Kidney epithelial cell (primary cell): ENCODE data around the gene TEDC1. TPM values are rescaled to one million over a fixed set of nuclear protein-coding genes. Genes with fewer than 3 reads are reported as not detected.
A peak's percentile ranks its signal among the peaks of the same experiment; 100 is the strongest.

ENCODE experiments used
- DNase-seq: peaks from one replicate; pipeline ENCODE4 v3.0.0-alpha.2; 2010; ENCODE audit warnings: low read depth
- H3K27me3 ChIP-seq: 2 replicates; pipeline ENCODE4 v1.6.0; 2011; ENCODE audit warnings: low read length; ENCODE audit not compliant: control insufficient read depth, insufficient read depth
- H3K36me3 ChIP-seq: 2 replicates; pipeline ENCODE4 v1.5.1; 2011; ENCODE audit warnings: low read length; ENCODE audit not compliant: control insufficient read depth, insufficient read depth
- H3K4me3 ChIP-seq: 2 replicates; pipeline ENCODE4 v1.5.1; 2011; ENCODE audit warnings: low read depth, mild to moderate bottlenecking, control low read depth, low read length
- total RNA-seq: library from RNA; depleted of rRNA; stranded (reverse); fragments of >200 nt; gene quantifications from 2 replicates; pipeline ENCODE4 v1.2.3, GENCODE V29; 2015
- TF ChIP-seq, protein P1 (sequence below): IDR thresholded peaks from 2 replicates; pipeline ENCODE4 v1.5.1; 2011; ENCODE audit warnings: mild to moderate bottlenecking, moderate library complexity, low read length, control low read depth, inconsistent platforms; ENCODE audit not compliant: insufficient read depth, poor library complexity, severe bottlenecking

Gene TEDC1
- total RNA-seq, 1 donor from 2014 or later, result 7.1 TPM

DNA sequence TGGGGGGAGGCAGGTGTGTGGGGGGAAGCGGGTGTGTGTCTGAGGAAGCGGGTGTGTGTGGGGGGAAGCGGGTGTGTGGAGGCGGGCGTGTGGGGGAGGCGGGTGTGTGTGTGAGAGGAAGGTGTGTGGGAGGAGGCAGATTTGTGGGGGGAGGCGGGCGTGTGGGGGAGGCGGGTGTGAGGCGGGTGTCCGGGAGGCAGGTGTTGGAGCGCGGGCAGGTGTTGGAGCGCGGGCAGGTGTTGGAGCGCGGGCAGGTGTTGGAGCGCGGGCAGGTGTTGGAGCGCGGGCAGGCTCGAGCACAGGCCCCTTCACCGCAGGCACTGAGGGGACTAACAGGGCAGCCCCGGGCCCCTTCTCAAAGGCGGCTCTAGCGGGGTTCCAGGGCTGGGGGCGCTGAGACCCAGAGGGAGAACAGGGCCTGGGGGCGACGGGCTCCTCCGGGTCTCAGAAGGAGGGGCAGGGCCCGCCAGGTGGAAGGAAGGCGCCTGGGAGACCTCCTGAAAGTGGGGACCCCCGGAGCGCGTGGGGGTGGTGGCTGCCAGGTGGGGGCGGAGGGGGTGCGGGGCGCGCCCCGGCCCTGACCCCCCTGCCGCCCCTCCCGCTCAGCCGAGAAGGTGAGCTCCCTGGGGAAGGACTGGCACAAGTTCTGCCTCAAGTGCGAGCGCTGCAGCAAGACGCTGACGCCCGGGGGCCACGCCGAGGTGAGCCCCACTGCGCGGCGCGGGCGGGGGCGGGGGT, 13.2 kb upstream of the TEDC1 start:
- H3K4me3 ChIP-seq, result no peak overlapping the region
- TF ChIP-seq, protein P1, sequence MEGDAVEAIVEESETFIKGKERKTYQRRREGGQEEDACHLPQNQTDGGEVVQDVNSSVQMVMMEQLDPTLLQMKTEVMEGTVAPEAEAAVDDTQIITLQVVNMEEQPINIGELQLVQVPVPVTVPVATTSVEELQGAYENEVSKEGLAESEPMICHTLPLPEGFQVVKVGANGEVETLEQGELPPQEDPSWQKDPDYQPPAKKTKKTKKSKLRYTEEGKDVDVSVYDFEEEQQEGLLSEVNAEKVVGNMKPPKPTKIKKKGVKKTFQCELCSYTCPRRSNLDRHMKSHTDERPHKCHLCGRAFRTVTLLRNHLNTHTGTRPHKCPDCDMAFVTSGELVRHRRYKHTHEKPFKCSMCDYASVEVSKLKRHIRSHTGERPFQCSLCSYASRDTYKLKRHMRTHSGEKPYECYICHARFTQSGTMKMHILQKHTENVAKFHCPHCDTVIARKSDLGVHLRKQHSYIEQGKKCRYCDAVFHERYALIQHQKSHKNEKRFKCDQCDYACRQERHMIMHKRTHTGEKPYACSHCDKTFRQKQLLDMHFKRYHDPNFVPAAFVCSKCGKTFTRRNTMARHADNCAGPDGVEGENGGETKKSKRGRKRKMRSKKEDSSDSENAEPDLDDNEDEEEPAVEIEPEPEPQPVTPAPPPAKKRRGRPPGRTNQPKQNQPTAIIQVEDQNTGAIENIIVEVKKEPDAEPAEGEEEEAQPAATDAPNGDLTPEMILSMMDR, result no peak
- no peak for DNase-seq
- no peaks in the 10 kb centered on the region for H3K27me3 ChIP-seq
- no peaks in the 10 kb centered on the region for H3K36me3 ChIP-seq

DNA sequence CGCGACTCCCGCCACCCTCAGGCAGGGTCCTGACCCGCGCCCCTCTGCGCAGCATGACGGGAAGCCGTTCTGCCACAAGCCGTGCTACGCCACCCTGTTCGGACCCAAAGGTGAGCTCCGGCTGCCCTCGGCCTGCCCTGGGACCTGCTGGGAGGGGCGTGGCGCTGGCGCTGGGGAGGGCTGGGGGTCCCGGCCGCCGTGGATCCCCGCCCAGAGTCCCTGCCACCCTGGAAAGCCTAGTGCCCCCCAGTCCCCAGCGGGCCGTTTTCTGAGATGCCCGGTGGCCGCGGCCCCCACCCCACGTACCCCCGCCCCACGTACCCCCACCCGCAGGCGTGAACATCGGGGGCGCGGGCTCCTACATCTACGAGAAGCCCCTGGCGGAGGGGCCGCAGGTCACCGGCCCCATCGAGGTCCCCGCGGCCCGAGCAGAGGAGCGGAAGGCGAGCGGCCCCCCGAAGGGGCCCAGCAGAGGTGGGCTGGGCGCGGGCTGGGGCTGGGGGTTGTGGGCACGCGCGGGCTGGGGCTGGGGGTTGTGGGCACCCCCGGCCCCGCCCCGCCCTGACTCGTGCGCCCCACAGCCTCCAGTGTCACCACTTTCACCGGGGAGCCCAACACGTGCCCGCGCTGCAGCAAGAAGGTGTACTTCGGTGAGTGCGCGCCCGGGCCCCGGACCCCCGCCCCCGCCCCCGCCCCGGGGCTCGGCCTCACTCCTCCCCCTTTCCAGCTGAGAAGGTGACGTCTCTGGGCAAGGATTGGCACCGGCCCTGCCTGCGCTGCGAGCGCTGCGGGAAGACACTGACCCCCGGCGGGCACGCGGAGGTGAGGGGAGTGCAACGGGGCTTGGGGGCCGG, 12.4 kb upstream of the TEDC1 start:
- Histone ChIP-seq H3K36me3 (no peaks in the 10 kb centered on the region), H3K4me3 (no peak overlapping the region), H3K27me3 (no peaks in the 10 kb centered on the region)
- TF ChIP-seq, protein P1, result no peak
- DNase-seq, result no peak

DNA sequence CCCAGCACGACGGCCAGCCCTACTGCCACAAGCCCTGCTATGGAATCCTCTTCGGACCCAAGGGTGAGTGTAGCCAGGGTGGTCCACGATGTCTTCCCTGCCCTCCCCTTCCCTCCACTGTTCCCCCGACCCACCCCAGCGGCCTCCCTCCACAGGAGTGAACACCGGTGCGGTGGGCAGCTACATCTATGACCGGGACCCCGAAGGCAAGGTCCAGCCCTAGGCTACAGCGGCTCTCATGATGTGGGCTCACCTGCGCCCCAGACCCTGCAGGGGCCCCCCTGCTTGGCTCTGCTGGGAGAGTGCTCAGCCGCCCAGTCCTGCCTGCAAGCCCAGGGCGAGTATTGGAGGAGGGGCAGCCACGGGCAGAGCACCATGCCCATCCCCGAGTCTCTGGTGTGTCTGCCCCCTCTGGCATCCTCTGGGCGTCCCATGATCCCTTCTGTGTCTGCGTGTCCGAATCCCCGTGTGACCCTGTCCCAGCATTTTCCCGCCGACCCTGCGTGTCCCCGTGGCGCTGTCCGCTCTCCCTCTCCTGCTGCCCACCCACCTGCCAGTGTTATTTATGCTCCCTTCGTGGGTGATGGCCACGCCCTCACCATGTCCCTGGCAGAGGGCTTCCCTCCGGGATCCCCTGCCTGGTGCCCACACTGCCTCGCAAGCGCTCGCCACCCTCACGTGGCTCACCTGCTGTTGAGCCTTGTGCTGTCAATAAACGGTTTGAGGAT, 11.5 kb upstream of the TEDC1 start:
- Histone ChIP-seq H3K27me3 (no peaks in the 10 kb centered on the region), H3K36me3 (no peaks in the 10 kb centered on the region), H3K4me3 (no peak overlapping the region)
- TF ChIP-seq, protein P1, result no peak
- DNase-seq, result no peak

DNA sequence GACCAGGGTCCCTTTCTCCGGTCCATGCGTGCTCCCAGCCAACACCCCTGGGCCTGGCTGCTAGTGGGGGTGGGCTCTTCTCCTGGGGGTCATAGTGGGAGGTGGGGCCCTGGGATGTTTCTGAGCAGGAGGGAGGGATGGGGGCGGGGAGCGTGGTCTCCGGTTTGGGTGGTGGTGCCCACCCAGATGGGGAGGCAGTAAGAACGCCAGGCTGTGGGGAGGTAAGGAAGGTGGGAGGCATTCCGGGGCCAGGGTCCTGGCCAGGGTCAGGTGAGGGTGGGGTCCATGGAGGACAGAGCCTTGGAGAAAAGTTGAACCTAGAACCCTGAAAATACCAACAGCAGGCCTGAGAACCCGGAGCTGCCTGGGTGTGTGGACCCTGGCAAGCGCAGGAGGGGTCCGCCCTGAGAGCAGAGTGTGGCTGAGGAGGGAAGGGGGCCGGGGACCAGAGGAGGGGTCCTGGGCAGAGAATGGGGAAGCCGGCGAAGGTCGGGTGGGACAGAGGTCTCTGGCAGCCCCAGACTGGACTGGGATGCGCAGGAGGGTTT, 10.8 kb upstream of the TEDC1 start:
- Histone ChIP-seq H3K27me3 (no peaks in the 10 kb centered on the region), H3K36me3 (no peaks in the 10 kb centered on the region), H3K4me3 (no peak overlapping the region)
- DNase-seq, result no peak
- TF ChIP-seq, protein P1, result no peak

DNA sequence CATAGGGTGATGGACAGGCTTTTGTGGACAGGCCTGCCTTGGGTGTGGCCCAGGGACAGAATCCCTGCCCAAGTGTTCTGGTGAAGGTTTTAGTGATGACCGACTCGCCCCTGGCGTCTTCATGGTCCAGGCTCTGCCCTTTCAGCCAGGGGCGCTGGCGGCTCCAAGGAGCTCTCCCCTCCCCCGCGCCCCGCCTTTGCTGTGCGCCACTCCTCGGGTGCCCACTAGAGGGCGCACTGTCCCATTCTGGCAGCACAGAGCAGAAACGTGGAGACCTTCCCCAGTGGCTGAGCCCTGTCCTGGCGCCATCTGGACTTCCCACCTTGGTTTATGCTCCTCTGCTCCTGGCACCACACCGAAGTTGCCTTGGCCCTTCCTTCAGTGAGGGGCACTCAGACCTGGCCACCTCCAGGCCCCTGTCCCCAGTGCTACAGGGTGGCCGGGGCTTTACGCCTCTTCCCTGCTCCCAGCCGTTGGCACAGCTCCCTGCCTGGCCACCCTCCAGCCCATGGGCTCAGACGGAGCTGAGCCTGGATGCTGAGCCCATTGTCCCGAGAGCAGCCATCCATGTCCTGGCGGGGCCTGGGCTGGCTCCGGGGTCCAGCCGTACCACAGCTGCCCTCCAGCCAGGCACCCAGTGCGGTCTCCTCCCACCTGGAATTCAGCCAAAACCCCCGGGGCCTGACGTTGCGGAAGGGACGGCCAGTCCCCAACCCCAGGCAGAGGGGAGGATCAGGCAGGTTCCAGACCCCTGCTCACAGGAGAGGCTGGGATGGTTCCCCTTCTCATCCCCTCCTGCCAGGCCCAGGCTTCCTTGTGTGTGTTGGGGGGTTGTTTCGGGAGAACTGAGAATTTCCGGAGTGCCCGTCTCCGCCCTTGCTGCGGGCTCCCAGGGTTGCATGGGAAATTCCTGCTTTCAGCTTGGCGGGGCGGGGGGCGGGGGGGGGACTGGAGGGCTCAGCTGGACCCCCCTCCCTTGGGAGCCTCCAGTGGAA, 9.9 kb upstream of the TEDC1 start:
- Histone ChIP-seq H3K27me3 (peaks cover 5% of the 10 kb centered on the region), H3K4me3 (peak overlapping the region; percentile 7), H3K36me3 (no peaks in the 10 kb centered on the region)
- TF ChIP-seq, protein P1, result peak; percentile 99
- DNase-seq, result peak; percentile 51
